22Rv1 (cell line): ENCODE measurements around the gene RPS13.

Experiments
- ZFX ChIP-seq: fragments of 450-650 bp; IDR thresholded peaks from 2 replicates; pipeline ENCODE4 v1.6.1; 2017; ENCODE audit warnings: antibody characterized with exemption, borderline replicate concordance
- TF ChIP-seq, protein P1 (sequence below): fragments of 450-650 bp; IDR thresholded peaks from 2 replicates; pipeline ENCODE4 v1.5.1; 2017; ENCODE audit warnings: mild to moderate bottlenecking

DNA sequence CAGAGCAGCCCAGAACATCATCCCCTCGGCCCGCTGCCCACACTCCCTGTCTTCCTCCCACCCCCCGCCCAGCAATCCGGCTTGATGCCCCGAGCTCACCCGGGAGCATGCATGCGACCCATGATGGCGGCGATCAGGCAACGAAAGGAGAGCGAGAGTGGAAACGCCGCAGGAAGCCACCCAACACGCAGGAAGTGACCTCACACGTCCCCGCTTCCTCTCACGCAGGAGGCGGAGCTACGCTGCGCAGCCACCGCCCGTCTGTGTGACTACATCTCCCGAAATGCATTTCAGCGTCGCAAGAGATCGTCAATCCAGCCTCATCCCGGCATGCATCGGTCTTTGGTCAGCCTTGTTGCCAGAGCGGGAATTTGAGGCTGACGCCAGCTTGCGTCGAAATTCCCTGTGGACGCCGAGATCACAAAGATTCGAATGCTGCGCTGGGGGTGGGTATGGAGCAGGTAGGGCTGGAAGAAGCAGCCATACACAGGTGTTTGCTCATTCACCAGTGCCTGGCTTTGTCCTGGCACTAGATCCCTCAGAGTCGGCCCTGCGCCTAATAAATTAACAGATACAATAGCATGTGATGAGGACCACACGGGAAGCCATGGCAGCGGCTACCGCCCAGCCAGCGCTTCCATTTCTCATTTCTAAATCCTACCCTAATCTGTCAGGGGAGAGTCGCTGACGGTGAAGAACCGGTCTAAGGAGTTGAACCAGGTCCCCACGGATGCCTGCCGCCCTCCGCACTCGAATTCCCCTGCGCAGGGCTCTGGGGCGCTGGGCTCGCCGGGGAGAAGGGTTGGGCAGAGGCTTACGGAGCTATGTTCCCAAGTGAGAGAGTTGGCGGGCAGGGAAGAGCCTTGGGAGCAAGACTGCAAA lies at the start of gene RPS13:
- TF ChIP-seq, protein P1, sequence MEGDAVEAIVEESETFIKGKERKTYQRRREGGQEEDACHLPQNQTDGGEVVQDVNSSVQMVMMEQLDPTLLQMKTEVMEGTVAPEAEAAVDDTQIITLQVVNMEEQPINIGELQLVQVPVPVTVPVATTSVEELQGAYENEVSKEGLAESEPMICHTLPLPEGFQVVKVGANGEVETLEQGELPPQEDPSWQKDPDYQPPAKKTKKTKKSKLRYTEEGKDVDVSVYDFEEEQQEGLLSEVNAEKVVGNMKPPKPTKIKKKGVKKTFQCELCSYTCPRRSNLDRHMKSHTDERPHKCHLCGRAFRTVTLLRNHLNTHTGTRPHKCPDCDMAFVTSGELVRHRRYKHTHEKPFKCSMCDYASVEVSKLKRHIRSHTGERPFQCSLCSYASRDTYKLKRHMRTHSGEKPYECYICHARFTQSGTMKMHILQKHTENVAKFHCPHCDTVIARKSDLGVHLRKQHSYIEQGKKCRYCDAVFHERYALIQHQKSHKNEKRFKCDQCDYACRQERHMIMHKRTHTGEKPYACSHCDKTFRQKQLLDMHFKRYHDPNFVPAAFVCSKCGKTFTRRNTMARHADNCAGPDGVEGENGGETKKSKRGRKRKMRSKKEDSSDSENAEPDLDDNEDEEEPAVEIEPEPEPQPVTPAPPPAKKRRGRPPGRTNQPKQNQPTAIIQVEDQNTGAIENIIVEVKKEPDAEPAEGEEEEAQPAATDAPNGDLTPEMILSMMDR: no peak
- no peak for TF ChIP-seq ZFX
